SH-SY5Y (cell line): Measurements from ENCODE around the gene LRCH4.

ENCODE experiments used
- GATA2 ChIP-seq: IDR thresholded peaks from 2 replicates; pipeline ENCODE4 v1.6.1; 2011; ENCODE audit warnings: mild to moderate bottlenecking, low read depth, low read length
- GATA3 ChIP-seq: IDR thresholded peaks from 2 replicates; pipeline ENCODE4 v1.6.1; 2011; ENCODE audit warnings: low read depth, mild to moderate bottlenecking, low read length, moderate library complexity

DNA sequence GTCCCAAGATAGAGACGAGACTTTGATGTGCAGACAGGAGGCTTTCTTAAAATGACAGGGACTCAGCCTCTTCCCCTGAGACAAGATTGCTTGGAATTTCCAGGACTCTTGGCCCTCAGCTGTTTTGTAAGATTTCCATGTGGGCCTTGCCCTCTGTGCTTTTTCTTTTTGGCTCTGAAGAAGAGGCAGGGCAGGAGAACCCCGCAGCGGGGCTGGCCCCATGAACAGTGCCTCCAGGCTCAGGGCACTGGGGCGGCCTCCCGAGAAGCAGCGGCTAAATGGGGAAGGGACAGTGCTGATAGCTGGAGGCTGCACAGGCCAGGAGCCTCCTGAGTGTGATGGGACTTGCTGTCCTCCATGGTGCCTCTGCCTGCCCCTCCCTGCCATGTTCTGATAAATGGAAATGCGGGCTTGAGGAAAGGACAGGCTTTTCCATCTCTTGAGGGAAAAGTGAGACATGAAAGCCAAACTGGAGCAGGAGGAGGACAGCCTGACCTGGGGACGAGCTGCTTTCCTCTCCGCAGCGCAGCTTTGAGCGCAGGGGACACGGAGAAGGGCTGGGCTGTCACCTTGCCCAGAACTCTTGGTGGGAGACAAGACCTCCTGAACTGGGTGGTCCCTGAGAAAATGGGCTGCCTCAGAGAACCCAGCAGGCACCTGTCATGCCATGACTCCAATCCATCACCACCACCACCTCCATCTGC lies 24.3 kb downstream of the LRCH4 start:
- TF ChIP-seq GATA3 (no peak), GATA2 (no peak)
